ENCODE results near the gene SDK2. TPM values are rescaled to one million over a fixed set of nuclear protein-coding genes. Genes with fewer than 3 reads are reported as not detected.

The SDK2 gene
- total RNA-seq, 1 donor from 2014 or later: 12.3 TPM

GRCh38 chr17:73689596-73690275 lies 45.5 kb upstream of the SDK2 start:
- peaks cover 7% of the 10 kb centered on the region for H3K27me3 Mint-ChIP-seq (ENCODE audit: unreplicated experiment)
- no peak for TF ChIP-seq CTCF (IDR thresholded peaks at IDR 0.05; ENCODE audit: partially characterized antibody, unreplicated experiment)
- no peak overlapping the region for H3K27ac Mint-ChIP-seq (ENCODE audit: unreplicated experiment)
- H3K36me3 Mint-ChIP-seq (ENCODE audit: unreplicated experiment): peaks cover 5% of the 10 kb centered on the region
- no peak overlapping the region for H3K4me3 Mint-ChIP-seq (ENCODE audit: unreplicated experiment)
- H3K4me1 Mint-ChIP-seq (ENCODE audit: low read depth, unreplicated experiment): peaks cover 12% of the 10 kb centered on the region
- H3K9me3 Mint-ChIP-seq (ENCODE audit: unreplicated experiment): no peaks in the 10 kb centered on the region
- DNase-seq: no peak

- peaks cover 5% of the 10 kb centered on the region for H3K36me3 Mint-ChIP-seq (ENCODE audit: unreplicated experiment)
- H3K27ac Mint-ChIP-seq (ENCODE audit: unreplicated experiment): no peak overlapping the region
- no peak overlapping the region for H3K4me3 Mint-ChIP-seq (ENCODE audit: unreplicated experiment)
- TF ChIP-seq CTCF (IDR thresholded peaks at IDR 0.05; ENCODE audit: partially characterized antibody, unreplicated experiment): no peak
- peaks cover 4% of the 10 kb centered on the region for H3K27me3 Mint-ChIP-seq (ENCODE audit: unreplicated experiment)
- H3K9me3 Mint-ChIP-seq (ENCODE audit: unreplicated experiment): peaks cover 4% of the 10 kb centered on the region
- H3K4me1 Mint-ChIP-seq (ENCODE audit: low read depth, unreplicated experiment): peaks cover 9% of the 10 kb centered on the region
- DNase-seq: no peak
Measured at GRCh38 chr17:73686961-73687360, 42.7 kb upstream of the SDK2 start.

GRCh38 chr17:73686126-73686525 lies 41.9 kb upstream of the SDK2 start:
- TF ChIP-seq CTCF (IDR thresholded peaks at IDR 0.05; ENCODE audit: partially characterized antibody, unreplicated experiment): no peak
- H3K4me1 Mint-ChIP-seq (ENCODE audit: low read depth, unreplicated experiment): peaks cover 3% of the 10 kb centered on the region
- DNase-seq: no peak
- H3K9me3 Mint-ChIP-seq (ENCODE audit: unreplicated experiment): peaks cover 4% of the 10 kb centered on the region
- peaks cover 4% of the 10 kb centered on the region for H3K27me3 Mint-ChIP-seq (ENCODE audit: unreplicated experiment)
- H3K4me3 Mint-ChIP-seq (ENCODE audit: unreplicated experiment): no peak overlapping the region
- H3K27ac Mint-ChIP-seq (ENCODE audit: unreplicated experiment): no peak overlapping the region
- peaks cover 11% of the 10 kb centered on the region for H3K36me3 Mint-ChIP-seq (ENCODE audit: unreplicated experiment)

GRCh38 chr17:73684183-73684582 lies 39.9 kb upstream of the SDK2 start:
- Mint-ChIP-seq H3K36me3 (ENCODE audit: unreplicated experiment) (peaks cover 11% of the 10 kb centered on the region), H3K27ac (ENCODE audit: unreplicated experiment) (no peak overlapping the region), H3K4me1 (ENCODE audit: low read depth, unreplicated experiment) (no peaks in the 10 kb centered on the region), H3K4me3 (ENCODE audit: unreplicated experiment) (no peak overlapping the region), H3K27me3 (ENCODE audit: unreplicated experiment) (peaks cover 5% of the 10 kb centered on the region), H3K9me3 (ENCODE audit: unreplicated experiment) (peaks cover 4% of the 10 kb centered on the region)
- no peak for TF ChIP-seq CTCF (IDR thresholded peaks at IDR 0.05; ENCODE audit: partially characterized antibody, unreplicated experiment)
- DNase-seq: no peak

- peaks cover 7% of the 10 kb centered on the region for H3K27me3 Mint-ChIP-seq (ENCODE audit: unreplicated experiment)
- H3K27ac Mint-ChIP-seq (ENCODE audit: unreplicated experiment): no peak overlapping the region
- H3K9me3 Mint-ChIP-seq (ENCODE audit: unreplicated experiment): peaks cover 4% of the 10 kb centered on the region
- H3K36me3 Mint-ChIP-seq (ENCODE audit: unreplicated experiment): peaks cover 11% of the 10 kb centered on the region
- no peak for DNase-seq
- H3K4me1 Mint-ChIP-seq (ENCODE audit: low read depth, unreplicated experiment): no peaks in the 10 kb centered on the region
- H3K4me3 Mint-ChIP-seq (ENCODE audit: unreplicated experiment): no peak overlapping the region
- TF ChIP-seq CTCF (IDR thresholded peaks at IDR 0.05; ENCODE audit: partially characterized antibody, unreplicated experiment): no peak
Measured at GRCh38 chr17:73683771-73684170, 39.5 kb upstream of the SDK2 start.

Data from glutamatergic neuron (in vitro differentiated cells).